ENCODE results near the gene GIT2.

GIT2 gene

DNA sequence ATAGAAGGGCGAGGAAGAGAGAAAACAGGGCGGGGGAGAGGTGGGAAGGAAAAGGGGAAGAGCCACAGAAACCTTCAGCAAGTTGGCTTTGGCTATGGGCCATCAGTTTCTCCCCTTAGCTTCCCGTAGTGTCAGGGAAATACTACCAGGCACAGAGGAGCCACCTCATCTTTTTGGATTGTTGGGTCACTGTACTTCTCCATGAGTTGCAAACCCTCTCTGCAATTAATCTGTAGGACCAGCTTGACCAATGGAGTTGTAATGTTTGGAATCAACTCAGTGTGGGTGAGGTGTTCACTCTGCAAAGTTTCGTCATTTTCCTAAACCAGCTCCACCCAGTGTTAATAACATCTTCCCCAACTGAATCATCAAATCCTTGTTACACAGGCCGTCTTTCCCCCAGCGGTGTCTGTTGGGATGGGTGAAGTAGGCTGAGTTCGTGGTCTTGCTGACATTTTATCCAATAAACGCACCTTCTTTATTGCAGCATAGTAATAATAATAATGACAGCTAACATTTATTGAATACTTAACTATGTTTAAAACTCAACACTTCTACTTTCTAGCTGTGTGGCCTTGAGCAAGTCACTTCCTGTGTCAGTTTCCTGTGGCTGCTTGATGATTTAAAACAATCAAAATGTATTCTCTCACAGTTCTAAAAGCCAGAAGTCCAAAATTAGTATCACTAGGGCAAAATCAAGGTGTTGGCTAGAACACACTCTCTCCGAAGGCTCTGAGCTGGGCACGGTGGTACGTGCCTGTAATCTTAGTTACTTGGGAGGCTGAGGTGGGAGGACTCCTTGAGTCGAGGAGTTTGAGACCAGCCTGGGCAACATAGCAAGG lies 107.8 kb downstream of the GIT2 start:
- DNase-seq: peak; percentile 25

DNA sequence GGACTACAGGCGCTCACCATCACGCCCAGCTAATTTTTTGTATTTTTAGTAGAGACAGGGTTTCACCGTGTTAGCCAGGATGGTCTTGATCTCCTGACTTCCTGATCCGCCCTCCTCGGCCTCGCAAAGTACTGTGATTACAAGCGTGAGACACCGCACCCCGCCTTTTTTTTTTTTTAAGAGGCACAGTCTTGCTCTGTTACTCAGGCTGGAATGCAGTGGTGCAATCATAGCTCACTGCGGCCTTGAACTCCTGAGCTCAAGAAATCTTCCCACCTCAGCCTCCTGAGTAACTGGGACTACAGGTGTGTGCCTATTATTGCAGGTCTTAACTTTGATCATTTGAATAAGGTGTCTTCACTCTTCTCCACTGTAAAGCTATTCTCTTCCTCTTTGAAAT lies 110.6 kb downstream of the GIT2 start:
- no peak for DNase-seq

DNA sequence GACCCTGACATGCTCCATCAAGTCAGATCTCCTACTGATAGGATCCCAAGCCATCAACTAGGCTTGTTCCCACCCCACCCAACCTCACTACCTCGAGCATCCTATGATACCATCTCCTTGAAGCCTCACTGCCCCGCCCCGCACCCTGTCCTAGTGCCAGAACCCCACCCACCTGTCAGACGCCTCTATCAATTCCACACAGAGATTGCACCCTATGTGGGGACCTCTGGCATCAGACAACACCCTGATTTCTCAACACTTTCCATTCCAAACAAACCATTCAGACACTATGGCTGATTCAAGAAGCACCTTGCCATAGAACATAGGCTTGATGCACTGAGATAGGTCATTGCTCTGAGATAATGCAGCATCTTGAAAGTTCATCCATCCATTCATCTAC lies 112.7 kb downstream of the GIT2 start:
- no peak for DNase-seq

DNA sequence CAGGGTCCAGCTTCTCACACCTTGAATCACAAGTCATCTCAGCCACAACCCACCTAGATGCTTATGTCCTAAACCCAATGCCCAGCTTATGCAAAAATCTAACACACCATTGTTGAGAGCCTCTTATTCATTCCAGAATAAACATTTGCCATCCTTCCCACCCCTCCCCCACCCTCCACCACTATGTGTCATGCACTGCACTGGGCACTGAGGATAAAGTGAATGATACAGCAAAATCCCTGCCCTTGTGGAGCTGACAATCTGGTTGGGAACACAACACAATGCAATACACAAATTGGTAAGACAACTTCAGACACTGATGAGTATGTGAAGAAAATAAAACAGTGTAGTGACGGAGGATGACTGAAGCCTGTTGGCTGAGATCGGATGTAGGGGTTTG lies 114.4 kb downstream of the GIT2 start:
- DNase-seq: no peak

DNA sequence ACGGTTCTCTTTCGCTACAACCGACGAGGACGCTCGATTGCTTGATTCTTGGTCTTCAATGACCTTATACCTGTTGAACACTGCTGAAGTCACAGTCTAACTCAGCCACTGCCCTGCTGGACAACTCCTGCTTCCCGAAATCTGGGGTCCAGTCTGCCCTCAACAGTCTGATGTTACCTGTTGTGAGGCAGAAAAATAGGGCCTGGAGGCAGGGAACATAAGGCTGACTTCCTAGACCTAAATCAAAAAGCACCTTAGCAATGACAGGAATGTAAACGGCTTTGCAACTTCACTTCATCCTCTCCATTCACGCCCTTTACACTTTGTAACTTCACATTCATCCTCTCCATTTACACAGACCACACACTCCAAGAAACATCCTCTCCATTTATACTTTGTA lies 115.2 kb downstream of the GIT2 start:
- DNase-seq: no peak

DNA sequence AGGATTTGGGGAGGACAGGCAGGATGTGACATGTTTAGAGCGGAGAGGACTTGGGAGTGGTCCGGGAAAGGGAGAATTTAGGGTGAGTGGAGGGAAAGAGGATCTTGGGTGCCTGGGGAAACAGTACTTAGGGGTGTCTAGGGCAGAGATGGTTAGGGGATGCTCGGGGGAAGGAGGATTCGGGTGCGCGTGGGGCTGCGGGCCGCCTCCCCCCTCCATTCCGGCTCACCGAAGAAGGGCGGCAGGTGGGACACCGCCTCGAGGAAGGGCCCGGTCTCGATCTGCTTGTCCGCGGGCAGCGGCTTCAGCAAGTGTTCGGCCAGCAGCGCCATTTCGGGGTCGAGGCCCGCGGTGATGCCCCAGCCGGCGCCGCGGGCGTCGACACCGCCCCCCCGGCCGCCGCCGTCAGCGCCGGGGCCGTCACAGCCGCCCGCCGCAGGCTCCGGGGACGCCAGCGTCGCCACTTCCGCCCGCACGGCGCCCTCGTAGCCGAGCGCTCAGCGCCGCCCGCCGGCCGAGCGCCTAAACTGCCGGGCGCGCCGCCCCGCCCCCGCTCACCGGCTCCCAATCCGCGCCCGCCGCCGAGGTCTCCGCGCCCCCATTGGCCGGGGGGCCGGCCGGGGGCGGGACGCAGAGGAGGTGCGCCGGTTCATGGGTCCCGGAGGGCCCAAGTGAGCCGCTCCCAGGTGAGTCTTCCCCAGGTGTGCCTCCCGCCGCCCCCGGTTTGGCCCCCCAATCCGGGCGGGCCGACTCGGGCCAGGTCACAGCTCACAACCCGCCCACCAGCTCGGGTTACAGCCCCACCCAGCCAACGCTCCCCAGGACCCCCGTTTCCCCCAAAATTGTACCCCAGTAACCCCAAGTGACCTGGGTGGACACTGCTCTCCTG lies 115.9 kb downstream of the GIT2 start, which contains the start of gene GLTP:
Gene GLTP (minus strand): TSS at position 499 of the 889 bp plus-strand sequence. CDS start 167 bp downstream, at position 332.
- DNase-seq: peak; percentile 94
